OCI-LY1 (cell line): ENCODE results near the gene ARFIP2.
A peak's percentile ranks its signal among the peaks of the same experiment; 100 is the strongest.

Source experiments
- H2AFZ ChIP-seq: fragments of 200-600 bp; sonication (generic), shearing (Covaris generic); 2 replicates; pipeline ENCODE4 v1.6.0; 2014; ENCODE audit warnings: antibody characterized with exemption, mild to moderate bottlenecking, low read length
- H3F3A ChIP-seq: fragments of 200-600 bp; sonication (generic), shearing (Covaris generic); 2 replicates; pipeline ENCODE4 v1.6.0; 2014; ENCODE audit warnings: mild to moderate bottlenecking, antibody characterized with exemption, low read length, moderate library complexity; ENCODE audit not compliant: insufficient read depth
- H3K27ac ChIP-seq: fragments of 200-600 bp; sonication (generic); 2 replicates; pipeline ENCODE4 v1.5.1; 2014; ENCODE audit warnings: low read length, mixed run types, mild to moderate bottlenecking, low read depth; ENCODE audit not compliant: poor library complexity, severe bottlenecking
- H3K27me3 ChIP-seq: fragments of 200-600 bp; sonication (generic); 2 replicates; pipeline ENCODE4 v1.6.0; 2014; ENCODE audit warnings: antibody characterized with exemption, mild to moderate bottlenecking, low read length, moderate library complexity; ENCODE audit not compliant: insufficient read depth
- H3K36me3 ChIP-seq: fragments of 200-600 bp; sonication (generic); 2 replicates; pipeline ENCODE4 v1.6.1; 2014; ENCODE audit warnings: mild to moderate bottlenecking, antibody characterized with exemption, low read length, moderate library complexity, mixed read lengths; ENCODE audit not compliant: insufficient read depth
- H3K4me1 ChIP-seq: fragments of 200-600 bp; sonication (generic); 2 replicates; pipeline ENCODE4 v1.5.1; 2014; ENCODE audit warnings: mild to moderate bottlenecking, low read length, moderate library complexity; ENCODE audit not compliant: insufficient read depth, severe bottlenecking
- H3K4me2 ChIP-seq: fragments of 200-600 bp; sonication (generic), shearing (Covaris generic); 2 replicates; pipeline ENCODE4 v1.6.1; 2014; ENCODE audit warnings: low read length
- H3K4me3 ChIP-seq: fragments of 200-600 bp; sonication (generic); 2 replicates; pipeline ENCODE4 v1.5.1; 2014; ENCODE audit warnings: low read length, low read depth, mild to moderate bottlenecking, mixed read lengths; ENCODE audit not compliant: poor library complexity, severe bottlenecking
- H3K79me2 ChIP-seq: fragments of 200-600 bp; shearing (Covaris generic); 2 replicates; pipeline ENCODE4 v1.6.1; 2016; ENCODE audit warnings: mixed run types, low read length, mixed read lengths; ENCODE audit not compliant: insufficient read depth
- H3K9ac ChIP-seq: fragments of 200-600 bp; sonication (generic), shearing (Covaris generic); 2 replicates; pipeline ENCODE4 v1.6.1; 2014; ENCODE audit warnings: mild to moderate bottlenecking, low read length, mixed read lengths
- H3K9me2 ChIP-seq: fragments of 200-600 bp; sonication (generic), shearing (Covaris generic); 2 replicates; pipeline ENCODE4 v1.6.1; 2014; ENCODE audit warnings: low read depth, mild to moderate bottlenecking, low read length, mixed read lengths
- H3K9me3 ChIP-seq: fragments of 200-600 bp; shearing (Covaris generic); 2 replicates; pipeline ENCODE4 v1.6.1; 2014; ENCODE audit warnings: low read length, mixed read lengths
- H4K20me1 ChIP-seq: fragments of 200-600 bp; sonication (generic), shearing (Covaris generic); 2 replicates; pipeline ENCODE4 v1.6.0; 2016; ENCODE audit warnings: mild to moderate bottlenecking, low read length; ENCODE audit not compliant: insufficient read depth
- CTCF ChIP-seq: fragments of 200-600 bp; sonication (generic), shearing (Covaris generic); IDR thresholded peaks from 2 replicates; pipeline ENCODE4 v1.5.1; 2017; ENCODE audit warnings: mild to moderate bottlenecking, antibody characterized with exemption, low read length, moderate library complexity, mixed read lengths
- EZH2 ChIP-seq: fragments of 200-600 bp; sonication (generic), shearing (Covaris generic); IDR thresholded peaks from 2 replicates; pipeline ENCODE4 v1.8.0; 2017; ENCODE audit warnings: borderline replicate concordance, mixed run types, mild to moderate bottlenecking, antibody characterized with exemption, low read length, moderate library complexity, mixed read lengths

Gene ARFIP2

GRCh38 chr11:6516865-6517264 lies 35.7 kb upstream of the ARFIP2 start:
- Histone ChIP-seq H3K27me3 (no peaks in the 10 kb centered on the region), H3K36me3 (peaks cover 58% of the 10 kb centered on the region), H2AFZ (no peak overlapping the region), H3K4me1 (no peaks in the 10 kb centered on the region), H3K27ac (no peak overlapping the region), H3K9ac (no peak overlapping the region), H3K4me2 (no peak overlapping the region), H4K20me1 (no peaks in the 10 kb centered on the region), H3K4me3 (no peak overlapping the region), H3K79me2 (no peaks in the 10 kb centered on the region), H3F3A (no peaks in the 10 kb centered on the region), H3K9me2 (no peaks in the 10 kb centered on the region), H3K9me3 (no peaks in the 10 kb centered on the region)
- no peak for TF ChIP-seq EZH2
- TF ChIP-seq CTCF: no peak

GRCh38 chr11:6505577-6506240 lies 24.6 kb upstream of the ARFIP2 start:
- Histone ChIP-seq H4K20me1 (no peaks in the 10 kb centered on the region), H3F3A (peaks cover 3% of the 10 kb centered on the region; the same call in 1 of the 2 replicates), H2AFZ (no peak overlapping the region), H3K36me3 (peaks cover 37% of the 10 kb centered on the region; the same call in 1 of the 2 replicates), H3K4me2 (no peak overlapping the region), H3K79me2 (no peaks in the 10 kb centered on the region), H3K4me1 (no peaks in the 10 kb centered on the region), H3K9me2 (no peaks in the 10 kb centered on the region), H3K9ac (no peak overlapping the region), H3K27ac (no peak overlapping the region), H3K4me3 (no peak overlapping the region), H3K27me3 (no peaks in the 10 kb centered on the region), H3K9me3 (no peaks in the 10 kb centered on the region)
- TF ChIP-seq CTCF (peak; percentile 88), EZH2 (no peak)

- Histone ChIP-seq H3K79me2 (no peaks in the 10 kb centered on the region), H3K4me1 (no peaks in the 10 kb centered on the region), H3K27me3 (no peaks in the 10 kb centered on the region), H3K9me3 (no peaks in the 10 kb centered on the region), H3F3A (peaks cover 3% of the 10 kb centered on the region; the same call in 1 of the 2 replicates), H2AFZ (no peak overlapping the region), H3K9me2 (no peaks in the 10 kb centered on the region), H3K9ac (no peak overlapping the region), H3K4me3 (no peak overlapping the region), H3K27ac (no peak overlapping the region), H3K36me3 (peaks cover 33% of the 10 kb centered on the region; the same call in 1 of the 2 replicates), H3K4me2 (no peak overlapping the region), H4K20me1 (no peaks in the 10 kb centered on the region)
- TF ChIP-seq CTCF (no peak), EZH2 (no peak)
These were observed 23.0 kb upstream of the ARFIP2 start for GRCh38 chr11:6504166-6504565.
